M059J (cell line): ENCODE measurements around the gene SMTNL1. TPM values are rescaled to one million over a fixed set of nuclear protein-coding genes. Genes with fewer than 3 reads are reported as not detected.
"Not testable (repeated sequence)": the region's sequence is repeated elsewhere in the genome, so short reads cannot be mapped to it uniquely, and the experiment has no call there.

Experiments
- DNase-seq: peaks from one replicate; pipeline ENCODE4 v3.0.0-alpha.2; 2012; ENCODE audit warnings: low read depth
- total RNA-seq: library from RNA; depleted of rRNA; stranded (reverse); fragments of >200 nt; shearing (Covaris generic); gene quantifications from 2 replicates; pipeline ENCODE4 v1.2.3, GENCODE V29; 2014

SMTNL1 gene
- total RNA-seq, 1 experiment from 2014 or later, result not detected

DNA sequence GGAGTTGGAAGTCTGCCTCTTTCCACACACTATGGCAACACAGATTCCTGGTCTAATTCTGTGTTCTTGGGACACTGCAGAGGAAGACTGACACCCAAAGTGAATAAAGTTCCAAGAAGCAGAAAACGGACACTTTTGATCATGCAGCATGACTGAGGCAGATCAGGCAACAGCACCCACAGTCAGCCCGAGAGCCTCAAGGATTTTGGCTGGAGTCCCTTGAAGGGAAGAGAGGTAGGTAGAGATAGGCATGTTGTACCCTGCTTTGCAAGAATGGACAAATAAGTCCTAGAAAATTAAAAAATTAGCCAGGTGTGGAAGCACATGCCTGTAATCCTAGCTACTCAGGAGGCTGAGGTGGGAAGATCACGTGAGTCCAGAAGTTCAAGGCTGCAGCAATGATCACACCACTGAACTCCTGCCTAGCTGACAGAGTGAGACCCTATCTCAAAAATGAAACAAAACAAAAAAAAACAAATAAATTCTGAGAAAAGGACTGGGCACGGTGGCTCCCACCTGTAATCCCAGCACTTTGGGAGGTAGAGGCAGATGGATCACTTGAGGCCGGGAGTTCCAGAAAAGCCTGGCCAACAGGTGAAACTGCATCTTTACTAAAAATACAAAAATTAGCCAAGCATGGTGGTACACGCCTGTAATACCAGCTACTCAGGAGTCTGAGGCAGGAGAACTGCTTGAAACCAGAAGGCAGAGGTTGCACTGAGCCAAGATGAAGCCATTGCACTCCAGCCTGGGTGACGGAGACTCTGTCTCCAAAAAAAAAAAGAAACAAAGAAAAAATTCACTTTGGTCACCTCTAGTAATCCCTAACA, 28.8 kb upstream of the SMTNL1 start:
- no peak for DNase-seq

- no peak for DNase-seq
Measured at GRCh38 chr11:57511741-57512430, 25.5 kb upstream of the SMTNL1 start.

DNA sequence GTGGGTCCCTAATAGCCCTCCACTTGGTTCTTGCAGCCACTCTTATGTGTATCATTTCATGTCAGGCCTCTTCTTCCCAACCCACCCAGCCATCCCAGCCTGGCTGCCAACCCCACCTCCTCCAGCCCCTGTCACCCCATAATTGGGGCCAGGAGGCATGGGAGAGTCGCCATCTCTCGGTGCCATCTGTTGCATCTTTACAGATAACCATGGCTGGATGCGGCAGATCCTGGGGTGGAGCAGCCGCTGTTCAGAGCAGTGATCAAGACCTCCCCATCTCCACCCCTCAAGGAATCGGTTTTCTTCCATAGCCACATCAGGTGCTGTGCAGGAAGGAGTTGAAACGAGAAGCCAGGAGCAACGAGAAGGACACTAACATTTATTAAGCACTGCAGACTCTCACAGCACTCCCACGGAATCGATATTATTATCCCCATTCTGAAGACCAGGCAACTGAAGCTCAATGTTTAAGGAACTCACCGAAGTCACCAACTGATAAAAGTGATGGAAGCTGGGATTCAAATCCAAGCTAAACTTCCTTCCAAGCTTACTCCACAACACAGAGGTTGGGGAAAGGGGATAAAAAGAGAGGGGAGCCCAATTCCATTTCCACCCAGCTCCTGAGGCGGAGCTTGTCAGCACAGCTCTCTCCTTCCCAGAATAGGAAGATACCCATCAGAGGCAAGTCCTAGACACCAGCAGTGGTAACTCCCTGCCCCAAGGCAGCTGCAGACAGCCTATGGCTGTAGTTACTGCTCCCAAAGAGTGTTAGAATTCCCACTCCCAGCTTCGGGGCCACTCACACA, 24.5 kb upstream of the SMTNL1 start:
- DNase-seq, result no peak

DNA sequence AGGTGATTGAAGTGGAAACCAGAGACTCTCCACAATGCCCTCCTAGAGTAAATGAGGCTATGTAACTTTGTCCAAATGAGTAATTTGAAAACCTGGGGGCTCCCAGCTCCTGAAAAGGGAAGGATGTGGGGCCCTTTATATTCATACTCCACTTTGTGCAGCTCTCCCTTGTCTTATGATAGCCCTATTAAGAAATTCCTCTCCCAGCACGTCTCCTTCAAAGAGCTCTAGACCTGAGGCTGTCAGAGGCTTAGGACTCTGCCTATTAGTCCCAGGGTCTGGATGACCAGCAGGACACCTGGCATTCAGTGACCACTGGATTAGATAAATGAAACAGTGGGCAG, 24.0 kb upstream of the SMTNL1 start:
- DNase-seq, result no peak

DNA sequence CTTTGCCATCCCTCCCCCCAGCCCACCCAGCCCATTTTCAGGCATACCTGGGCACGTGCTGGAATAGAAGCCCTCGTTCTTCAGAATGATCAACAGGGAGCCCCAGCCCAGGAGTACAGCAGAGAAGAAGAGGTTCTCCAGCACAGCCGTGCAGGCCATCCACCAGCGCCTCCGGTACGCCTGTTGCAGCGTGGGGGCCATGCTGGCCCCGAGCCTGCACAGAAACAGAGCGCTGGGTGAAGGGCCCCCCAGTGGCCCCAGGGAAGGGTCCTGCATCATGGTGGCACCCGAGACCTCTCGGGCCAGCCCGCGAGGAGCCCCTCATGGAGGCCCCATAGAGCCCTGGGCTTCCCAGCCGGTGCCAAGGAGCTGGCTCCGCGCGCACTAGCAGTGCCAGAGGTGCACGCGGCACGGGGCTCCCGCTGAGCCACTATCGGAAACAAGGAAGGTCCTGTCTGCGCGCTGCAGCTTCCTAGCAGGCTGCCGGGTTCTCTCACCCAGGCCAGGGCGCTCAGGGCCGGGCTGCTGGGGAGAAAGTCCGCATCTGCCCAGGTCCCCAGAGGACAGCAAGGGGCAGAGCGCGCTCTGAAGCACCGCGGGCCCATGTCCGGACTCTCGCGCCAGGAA, 23.4 kb upstream of the SMTNL1 start:
- peak; percentile 55 for DNase-seq

DNA sequence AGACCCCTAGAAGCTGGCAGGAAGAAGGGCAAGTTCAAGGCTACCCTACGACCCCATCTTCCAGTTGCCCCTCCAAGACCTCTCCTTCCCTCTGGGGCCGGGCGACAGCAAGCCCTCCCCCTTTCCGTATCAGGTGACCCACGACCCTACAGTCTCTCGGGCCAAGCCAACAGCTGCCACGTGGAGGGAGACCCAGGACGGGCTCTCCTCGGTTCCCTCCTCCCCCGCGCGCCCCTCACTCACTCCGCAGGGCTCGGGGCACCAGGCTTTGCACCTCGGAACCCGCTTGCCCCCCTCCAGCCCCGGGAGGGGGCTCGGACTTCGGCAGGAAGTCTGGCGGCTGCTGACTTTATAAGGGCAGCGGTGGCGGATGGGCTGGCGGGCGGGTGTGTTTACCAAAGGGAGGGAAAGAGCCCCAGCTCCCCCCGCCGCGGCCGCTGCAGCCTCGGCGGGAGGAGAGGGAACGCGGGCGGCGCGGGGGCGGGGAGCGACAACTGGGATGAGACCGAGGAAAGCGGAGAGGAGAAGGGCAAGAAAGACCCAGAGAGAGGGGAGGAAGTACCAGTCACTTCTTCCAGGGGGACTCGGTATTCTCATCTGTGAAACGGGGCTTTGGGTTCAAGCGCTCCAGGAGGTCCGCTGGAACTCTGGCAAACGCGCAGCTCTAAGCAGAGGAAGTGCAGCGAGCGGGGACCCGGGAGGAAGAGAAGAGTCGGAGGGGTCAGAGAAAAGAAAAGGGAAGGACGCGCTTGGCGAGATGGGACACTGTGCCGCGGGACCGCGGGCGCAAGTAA, 22.7 kb upstream of the SMTNL1 start:
- peak; percentile 55 for DNase-seq

DNA sequence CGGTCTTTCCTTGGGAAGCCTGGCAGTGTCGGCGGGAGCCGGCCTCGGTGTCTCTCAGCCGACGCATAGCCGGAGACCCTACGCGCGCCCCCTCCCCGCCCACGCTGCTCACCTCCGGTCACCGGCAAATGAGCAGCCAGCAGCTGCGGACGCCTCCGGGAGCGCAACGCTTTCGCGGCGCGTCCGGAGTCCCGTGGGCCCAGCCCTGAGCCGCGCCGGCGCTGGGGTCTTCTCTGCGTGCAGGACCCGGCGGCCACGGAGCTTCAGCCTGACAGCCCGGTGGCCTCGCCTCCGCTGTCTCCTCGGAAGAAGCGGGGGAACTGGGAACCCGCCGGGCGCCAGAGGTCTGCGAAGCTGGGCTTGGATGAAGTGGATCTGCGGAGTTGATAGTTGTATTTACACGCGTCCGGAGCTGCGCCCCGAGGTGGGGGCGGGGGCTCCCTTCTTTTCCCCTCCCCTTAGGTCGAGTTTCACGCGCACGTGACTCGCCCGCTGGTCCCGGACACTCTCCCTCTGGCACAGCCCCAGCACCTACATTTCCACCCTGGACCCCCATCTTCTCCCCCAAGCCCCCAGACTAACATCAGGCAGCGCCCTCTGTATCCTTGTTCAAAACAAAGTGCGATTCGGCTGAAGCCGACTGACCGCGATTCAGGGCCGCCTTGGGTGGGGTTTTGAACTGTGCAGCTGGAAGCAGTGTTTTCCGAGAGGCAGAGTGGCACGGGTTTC, 21.9 kb upstream of the SMTNL1 start, which contains the start of gene SLC43A1:
SLC43A1 (minus strand) TSS at position 371 of the 729 bp plus-strand sequence. CDS start 1,591 bp downstream, outside the sequence.
- peak; percentile 58 for DNase-seq

- no peak for DNase-seq
Measured at GRCh38 chr11:57516061-57516443, 21.3 kb upstream of the SMTNL1 start.

GRCh38 chr11:57521116-57521515, 16.3 kb upstream of the SMTNL1 start:
- no peak for DNase-seq

- DNase-seq, result no peak
Measured at GRCh38 chr11:57523419-57523818, 14.0 kb upstream of the SMTNL1 start.

DNA sequence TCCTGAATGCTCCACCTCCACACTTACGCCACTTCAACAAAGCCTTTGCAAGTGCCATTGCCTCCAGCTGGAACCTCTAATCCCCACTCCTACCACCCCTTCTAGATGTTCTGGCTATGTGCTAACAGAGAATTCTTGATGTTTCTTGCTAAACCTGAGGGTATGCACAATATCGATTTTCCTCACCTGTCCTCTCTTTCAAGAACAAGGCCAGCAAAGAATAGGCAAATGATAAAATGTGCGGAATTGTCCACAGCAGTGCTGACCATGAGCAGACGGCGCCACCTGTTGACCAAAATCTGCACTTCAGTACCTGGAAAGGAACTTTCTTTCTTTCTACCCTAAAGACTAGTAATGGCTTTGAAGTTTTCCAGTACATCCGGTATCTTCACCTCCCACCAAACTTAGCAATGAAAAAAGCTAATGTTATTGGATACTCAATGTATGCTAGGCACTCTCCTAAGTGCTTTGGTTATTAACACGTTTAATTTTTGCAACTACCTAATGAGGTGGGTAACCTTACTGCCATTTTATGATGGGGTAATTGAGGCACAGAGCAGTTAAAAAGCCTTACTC, 10.3 kb upstream of the SMTNL1 start:
- peak; percentile 53 for DNase-seq

GRCh38 chr11:57529012-57529411, 8.4 kb upstream of the SMTNL1 start:
- DNase-seq, result no peak

DNA sequence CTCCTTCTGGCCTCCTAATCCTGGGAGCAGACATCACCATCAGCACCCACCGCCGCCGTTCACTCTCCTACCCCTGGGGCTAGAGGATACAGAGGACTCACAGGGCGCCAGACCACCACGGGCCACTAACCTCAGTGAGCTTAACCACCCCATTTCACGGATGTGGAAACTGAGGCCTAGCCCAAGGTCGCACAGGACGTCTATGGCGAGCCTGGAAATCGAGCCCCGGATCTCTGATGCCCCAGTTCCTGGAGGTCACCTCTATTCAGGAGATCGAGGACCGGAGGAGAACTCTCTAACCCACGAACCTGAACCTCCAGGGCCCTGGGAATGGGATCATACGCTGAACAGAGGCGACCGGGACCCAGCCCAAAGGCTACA, 7.2 kb upstream of the SMTNL1 start:
- no peak for DNase-seq

GRCh38 chr11:57530596-57531507, 6.5 kb upstream of the SMTNL1 start, which contains the start of gene TIMM10:
Gene TIMM10, minus strand, starts transcription at chr11:57530754. Its CDS starts 565 bp downstream, at chr11:57530189.
- peak; percentile 98 for DNase-seq

DNA sequence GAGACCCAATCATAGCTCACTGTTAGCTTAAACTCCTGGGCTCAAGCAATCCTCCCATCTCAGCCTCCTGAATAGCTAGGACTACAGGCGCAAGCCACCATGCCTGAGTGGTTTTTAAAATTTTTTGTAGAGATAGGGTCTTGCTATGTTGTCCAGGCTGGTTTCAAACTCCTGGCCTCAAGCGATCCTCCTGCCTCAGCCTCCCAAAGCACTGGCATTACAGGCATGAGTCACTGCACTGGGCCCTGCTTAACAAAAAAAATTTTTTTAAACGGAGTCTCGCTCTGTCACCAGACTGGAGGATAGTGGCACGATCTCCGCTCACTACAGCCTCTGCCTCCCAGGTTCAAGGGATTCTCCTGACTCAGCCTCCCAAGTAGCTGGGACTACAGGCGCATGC, 2.9 kb upstream of the SMTNL1 start:
- DNase-seq, result not testable (repeated sequence)

DNA sequence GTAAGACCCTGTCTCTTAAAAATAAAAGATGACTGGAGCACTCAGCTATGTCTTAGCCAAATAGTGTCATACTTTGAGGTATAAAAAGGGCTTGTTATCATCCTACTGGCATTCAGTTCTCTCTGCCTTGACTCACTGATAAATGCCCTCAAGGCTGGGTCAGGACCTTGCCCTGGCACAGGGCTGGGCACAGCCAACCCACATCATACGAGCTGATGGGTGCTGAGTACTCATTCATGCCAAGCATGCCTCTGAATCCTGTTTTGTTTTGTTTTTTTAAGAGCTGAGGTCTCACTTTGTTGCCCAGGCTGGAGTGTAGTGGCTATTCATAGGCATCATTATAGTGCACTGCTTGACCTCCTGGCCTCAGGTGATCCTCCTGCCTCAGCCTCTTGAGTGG, 1.9 kb downstream of the SMTNL1 start:
- DNase-seq, result peak; percentile 64

DNA sequence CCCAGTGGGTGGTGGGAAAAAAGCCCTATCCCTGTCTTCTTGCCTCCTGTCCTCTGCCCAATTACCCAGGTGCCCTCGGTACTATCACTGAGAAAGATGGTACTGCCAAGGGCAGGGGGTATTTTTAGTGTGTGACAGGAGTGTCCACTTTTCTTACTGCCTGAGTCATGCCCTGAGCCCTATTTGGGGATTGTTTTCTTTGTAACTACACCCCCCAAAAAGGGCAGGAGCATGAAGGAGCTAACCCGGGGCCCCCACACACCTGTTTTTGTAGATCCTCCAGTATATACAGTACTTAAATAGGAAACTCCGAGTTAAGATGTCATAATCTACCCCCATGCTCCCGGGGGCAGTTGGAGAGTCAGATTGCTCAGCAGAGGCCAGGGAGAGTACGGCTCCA, 3.8 kb downstream of the SMTNL1 start:
- DNase-seq, result no peak

DNA sequence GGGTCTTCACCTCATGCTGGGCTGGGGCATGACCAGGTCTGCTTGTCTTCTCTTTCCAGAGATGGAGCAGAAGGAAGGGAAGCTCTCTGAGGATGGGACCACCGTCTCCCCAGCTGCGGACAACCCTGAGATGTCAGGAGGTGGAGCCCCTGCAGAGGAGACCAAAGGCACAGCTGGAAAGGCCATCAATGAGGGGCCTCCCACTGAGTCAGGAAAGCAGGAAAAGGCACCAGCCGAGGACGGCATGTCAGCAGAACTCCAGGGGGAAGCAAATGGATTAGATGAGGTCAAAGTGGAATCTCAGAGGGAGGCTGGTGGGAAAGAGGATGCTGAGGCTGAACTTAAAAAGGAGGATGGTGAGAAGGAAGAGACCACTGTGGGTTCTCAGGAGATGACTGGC, 5.2 kb downstream of the SMTNL1 start:
- DNase-seq, result no peak

DNA sequence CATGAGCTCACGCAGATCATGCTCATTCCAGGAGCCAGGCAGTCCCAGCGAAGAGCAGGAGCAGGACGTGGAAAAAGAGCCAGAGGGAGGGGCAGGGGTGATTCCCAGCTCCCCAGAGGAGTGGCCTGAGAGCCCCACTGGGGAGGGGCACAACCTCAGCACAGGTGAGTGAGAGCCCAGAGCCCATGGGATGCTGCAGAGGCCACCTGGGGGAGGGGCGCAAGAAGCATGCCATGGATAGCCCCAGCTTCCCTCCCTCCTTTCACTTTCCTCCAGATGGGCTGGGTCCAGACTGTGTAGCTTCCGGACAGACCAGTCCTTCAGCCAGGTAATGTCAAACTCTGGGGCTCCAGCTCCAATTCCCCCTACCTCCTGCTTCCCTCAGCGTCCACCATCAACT, 6.2 kb downstream of the SMTNL1 start:
- no peak for DNase-seq
